ENCODE data around the gene TMEM255B.

The TMEM255B gene

GRCh38 chr13:113838711-113839201 is 79.7 kb downstream of the TMEM255B start:
- DNase-seq: no peak

GRCh38 chr13:113839536-113840204 is 80.6 kb downstream of the TMEM255B start:
- DNase-seq: no peak

GRCh38 chr13:113840541-113841352 is 81.7 kb downstream of the TMEM255B start:
- no peak for DNase-seq

GRCh38 chr13:113841353-113841650 is 82.3 kb downstream of the TMEM255B start:
- DNase-seq: no peak

- DNase-seq: no peak
These were observed 83.5 kb downstream of the TMEM255B start for GRCh38 chr13:113842336-113843062.

- DNase-seq: no peak
These were observed 84.1 kb downstream of the TMEM255B start for GRCh38 chr13:113843063-113843654.

- DNase-seq: no peak
These were observed 85.0 kb downstream of the TMEM255B start for GRCh38 chr13:113843864-113844556.

- DNase-seq: no peak
These were observed 86.0 kb downstream of the TMEM255B start for GRCh38 chr13:113845055-113845454.

- no peak for DNase-seq
These were observed 87.0 kb downstream of the TMEM255B start for GRCh38 chr13:113845723-113846635.

GRCh38 chr13:113846636-113847318 is 87.8 kb downstream of the TMEM255B start:
- no peak for DNase-seq

- no peak for DNase-seq
These were observed 89.0 kb downstream of the TMEM255B start for GRCh38 chr13:113848020-113848419.

- no peak for DNase-seq
These were observed 89.6 kb downstream of the TMEM255B start for GRCh38 chr13:113848431-113849260.

- DNase-seq: no peak
These were observed 90.5 kb downstream of the TMEM255B start for GRCh38 chr13:113849546-113849945.

- DNase-seq: no peak
These were observed 91.1 kb downstream of the TMEM255B start for GRCh38 chr13:113849981-113850721.

- DNase-seq: no peak
These were observed 91.9 kb downstream of the TMEM255B start for GRCh38 chr13:113850722-113851479.

- DNase-seq: no peak
These were observed 92.4 kb downstream of the TMEM255B start for GRCh38 chr13:113851480-113851803.

GRCh38 chr13:113851826-113852535 is 93.0 kb downstream of the TMEM255B start:
- no peak for DNase-seq

Data from NCI-H510A (cell line).